ENCODE data around the gene LCE3B. TPM values are rescaled to one million over a fixed set of nuclear protein-coding genes. Genes with fewer than 3 reads are reported as not detected.

Gene LCE3B
- total RNA-seq, 1 donor from 2014 or later: not detected

- H3K9me3 Mint-ChIP-seq (ENCODE audit: low read depth): peaks cover 74% of the 10 kb centered on the region
These were observed 8.4 kb downstream of the LCE3B start for GRCh38 chr1:152621993-152622392.

GRCh38 chr1:152622803-152623202 is 9.2 kb downstream of the LCE3B start, which contains the start of gene LCE3A:
Gene LCE3A, minus strand, starts transcription at chr1:152623103. Its CDS starts 0 bp downstream, at chr1:152623103.
- Mint-ChIP-seq H3K27ac (ENCODE audit: unreplicated experiment) (no peak within 1 kb of the TSS), H3K27me3 (ENCODE audit: low read depth) (no peaks in the 10 kb centered on the region), H3K4me1 (ENCODE audit: low read depth) (no peaks in the 10 kb centered on the region), H3K9me3 (ENCODE audit: low read depth) (peaks cover 77% of the 10 kb centered on the region), H3K4me3 (ENCODE audit: unreplicated experiment) (no peak within 1 kb of the TSS), H3K36me3 (ENCODE audit: low read depth) (peaks cover 4% of the 10 kb centered on the region)
- no peak for DNase-seq (ENCODE audit: low spot score)
- no peak for TF ChIP-seq CTCF (IDR thresholded peaks at IDR 0.05)

More at GRCh38 chr1:152621993-152622392, 8.4 kb downstream of the LCE3B start:
- H3K27me3 Mint-ChIP-seq (ENCODE audit: low read depth): no peaks in the 10 kb centered on the region
- no peak overlapping the region for H3K4me3 Mint-ChIP-seq (ENCODE audit: unreplicated experiment)
- no peak for DNase-seq (ENCODE audit: low spot score)
- H3K36me3 Mint-ChIP-seq (ENCODE audit: low read depth): peaks cover 4% of the 10 kb centered on the region
- H3K27ac Mint-ChIP-seq (ENCODE audit: unreplicated experiment): no peak overlapping the region
- no peaks in the 10 kb centered on the region for H3K4me1 Mint-ChIP-seq (ENCODE audit: low read depth)
- TF ChIP-seq CTCF (IDR thresholded peaks at IDR 0.05): no peak

GRCh38 chr1:152623203-152623844 is 9.7 kb downstream of the LCE3B start:
- no peak for TF ChIP-seq CTCF (IDR thresholded peaks at IDR 0.05)
- H3K36me3 Mint-ChIP-seq (ENCODE audit: low read depth): peaks cover 4% of the 10 kb centered on the region
- H3K27ac Mint-ChIP-seq (ENCODE audit: unreplicated experiment): no peak overlapping the region
- no peak overlapping the region for H3K4me3 Mint-ChIP-seq (ENCODE audit: unreplicated experiment)
- DNase-seq (ENCODE audit: low spot score): no peak
- no peaks in the 10 kb centered on the region for H3K4me1 Mint-ChIP-seq (ENCODE audit: low read depth)
- peaks cover 76% of the 10 kb centered on the region for H3K9me3 Mint-ChIP-seq (ENCODE audit: low read depth)
- no peaks in the 10 kb centered on the region for H3K27me3 Mint-ChIP-seq (ENCODE audit: low read depth)

- DNase-seq (ENCODE audit: low spot score): no peak
- Mint-ChIP-seq H3K36me3 (ENCODE audit: low read depth) (no peaks in the 10 kb centered on the region), H3K27me3 (ENCODE audit: low read depth) (no peaks in the 10 kb centered on the region), H3K4me1 (ENCODE audit: low read depth) (no peaks in the 10 kb centered on the region), H3K27ac (ENCODE audit: unreplicated experiment) (no peak overlapping the region), H3K4me3 (ENCODE audit: unreplicated experiment) (no peak overlapping the region), H3K9me3 (ENCODE audit: low read depth) (peaks cover 60% of the 10 kb centered on the region)
- TF ChIP-seq CTCF (IDR thresholded peaks at IDR 0.05): no peak
These were observed 13.1 kb downstream of the LCE3B start for GRCh38 chr1:152626744-152627143.

- no peak overlapping the region for H3K27ac Mint-ChIP-seq (ENCODE audit: unreplicated experiment)
- H3K4me1 Mint-ChIP-seq (ENCODE audit: low read depth): no peaks in the 10 kb centered on the region
- peaks cover 66% of the 10 kb centered on the region for H3K9me3 Mint-ChIP-seq (ENCODE audit: low read depth)
- TF ChIP-seq CTCF (IDR thresholded peaks at IDR 0.05): no peak
- no peaks in the 10 kb centered on the region for H3K27me3 Mint-ChIP-seq (ENCODE audit: low read depth)
- H3K36me3 Mint-ChIP-seq (ENCODE audit: low read depth): no peaks in the 10 kb centered on the region
- no peak overlapping the region for H3K4me3 Mint-ChIP-seq (ENCODE audit: unreplicated experiment)
- DNase-seq (ENCODE audit: low spot score): no peak
These were observed 17.0 kb downstream of the LCE3B start for GRCh38 chr1:152630596-152630995.
